Naive thymus-derived CD8-positive, alpha-beta T cell (primary cell): Measurements from ENCODE around the gene RBM19. TPM values are rescaled to one million over a fixed set of nuclear protein-coding genes. Genes with fewer than 3 reads are reported as not detected.

ENCODE experiments used
- ATAC-seq, 2 donors: fragments of 150-1000 bp; cut with Tn5 transposase in 1 of 2; sonication (Bioruptor Pico), chemical (Tn5 transposase) in 1 of 2; 1 replicate in 1 of 2; 2 replicates in 1 of 2; pipeline ENCODE4 v1.10.0; 2021; ENCODE audit warnings: mild to moderate bottlenecking in 2 of 2, moderate library complexity in 2 of 2
- POLR2A ChIA-PET: fragments of 350-600 bp; sonication (Branson Sonifier 250); formaldehyde crosslinking; loops from one replicate; lab custom pipeline; 2021; ENCODE audit warnings: antibody characterized with exemption; lab: Charles Lee
- DNase-seq, 10 donors: peaks; one replicate each; pipeline versions ENCODE4 v3.0.0 to v3.0.0-alpha.2; 2020 to 2022
- H3K27ac Mint-ChIP-seq, 10 donors: one replicate each; pipeline ENCODE4 v1.8.0; 2020 to 2022; ENCODE audit warnings: mild to moderate bottlenecking in 10 of 10, mixed read lengths in 10 of 10, moderate library complexity in 4 of 10, inconsistent platforms in 1 of 10
- H3K27me3 Mint-ChIP-seq, 5 donors: one replicate each; pipeline ENCODE4 v1.8.0; 2021 to 2022; ENCODE audit warnings: mixed read lengths in 5 of 5
- H3K36me3 Mint-ChIP-seq, 3 donors: one replicate each; pipeline ENCODE4 v1.8.0; 2020 to 2022; ENCODE audit warnings: mixed read lengths in 3 of 3, mild to moderate bottlenecking in 2 of 3, inconsistent platforms in 1 of 3
- H3K4me1 Mint-ChIP-seq, 4 donors: one replicate each; pipeline ENCODE4 v1.8.0; 2021 to 2022; ENCODE audit warnings: mixed read lengths in 4 of 4
- H3K4me3 Mint-ChIP-seq, 10 donors: one replicate each; pipeline ENCODE4 v1.8.0; 2020 to 2022; ENCODE audit warnings: mild to moderate bottlenecking in 10 of 10, mixed read lengths in 10 of 10, moderate library complexity in 6 of 10, inconsistent platforms in 1 of 10
- H3K9me3 Mint-ChIP-seq, 9 donors: one replicate each; pipeline ENCODE4 v1.8.0; 2020 to 2022; ENCODE audit warnings: mixed read lengths in 9 of 9, mild to moderate bottlenecking in 3 of 9, inconsistent platforms in 1 of 9, moderate library complexity in 1 of 9
- polyA plus RNA-seq, 3 donors: library from polyadenylated mRNA; unstranded; fragments of 300-500 nt; fragmentation: Illumina TruSeq; gene quantifications; one replicate each; pipeline ENCODE4 v1.2.3, GENCODE V29; 2021
- total RNA-seq, 8 experiments: library from RNA in 2 of 8; stranded (reverse) in 2 of 8; gene quantifications; one replicate each; pipeline ENCODE4 v1.2.3 and lab custom pipeline; 2021 to 2026

RBM19 gene
- total and polyA plus RNA-seq, 5 experiments from 2014 or later = 5.4 to 84.6 (median 15.4) TPM

GRCh38 chr12:113845900-113846674, 120.0 kb downstream of the RBM19 start:
- DNase-seq (no peak), ATAC-seq (no peak)
- H3K9me3 Mint-ChIP-seq = no peaks in the 10 kb centered on the region
- peaks cover 0 to 61% (median 16%) of the 10 kb centered on the region in 3 donors for H3K36me3 Mint-ChIP-seq
- H3K4me3 Mint-ChIP-seq = no peak overlapping the region
- H3K4me1 Mint-ChIP-seq = peaks cover 0 to 14% (median 6%) of the 10 kb centered on the region in 4 donors
- peak overlapping the region in 1 of 10 donors; percentile 65 for H3K27ac Mint-ChIP-seq
- POLR2A ChIA-PET = no interaction called here
- H3K27me3 Mint-ChIP-seq = no peaks in the 10 kb centered on the region

- peaks cover 0 to 64% (median 18%) of the 10 kb centered on the region in 3 donors for H3K36me3 Mint-ChIP-seq
- no peak overlapping the region for H3K4me3 Mint-ChIP-seq
- POLR2A ChIA-PET = no interaction called here
- H3K27ac Mint-ChIP-seq = peak overlapping the region in 1 of 10 donors; percentile 57
- H3K9me3 Mint-ChIP-seq = no peaks in the 10 kb centered on the region
- no peaks in the 10 kb centered on the region for H3K27me3 Mint-ChIP-seq
- ATAC-seq (no peak), DNase-seq (no peak)
- peaks cover 3 to 21% (median 19%) of the 10 kb centered on the region in 4 donors for H3K4me1 Mint-ChIP-seq
These were observed 121.5 kb downstream of the RBM19 start for GRCh38 chr12:113844495-113845210.

GRCh38 chr12:113842699-113843098, 123.4 kb downstream of the RBM19 start:
- DNase-seq (no peak), ATAC-seq (no peak)
- no peaks in the 10 kb centered on the region for H3K9me3 Mint-ChIP-seq
- H3K4me3 Mint-ChIP-seq = no peak overlapping the region
- H3K27me3 Mint-ChIP-seq = no peaks in the 10 kb centered on the region
- peaks cover 3 to 34% (median 22%) of the 10 kb centered on the region in 4 donors for H3K4me1 Mint-ChIP-seq
- POLR2A ChIA-PET = no interaction called here
- peak overlapping the region in 1 of 10 donors; percentile 50 for H3K27ac Mint-ChIP-seq
- H3K36me3 Mint-ChIP-seq = peaks cover 0 to 56% (median 18%) of the 10 kb centered on the region in 3 donors

- POLR2A ChIA-PET = no interaction called here
- Mint-ChIP-seq H3K4me1 (peaks cover 3 to 34% (median 23%) of the 10 kb centered on the region in 4 donors), H3K9me3 (no peaks in the 10 kb centered on the region), H3K27ac (no peak overlapping the region), H3K27me3 (no peaks in the 10 kb centered on the region), H3K4me3 (no peak overlapping the region), H3K36me3 (peaks cover 0 to 54% (median 18%) of the 10 kb centered on the region in 3 donors)
- ATAC-seq (no peak), DNase-seq (no peak)
These were observed 124.3 kb downstream of the RBM19 start for GRCh38 chr12:113841786-113842185.

GRCh38 chr12:113840401-113841042, 125.6 kb downstream of the RBM19 start:
- POLR2A ChIA-PET = no interaction called here
- Mint-ChIP-seq H3K4me3 (no peak overlapping the region), H3K27ac (peak overlapping the region in 2 of 10 donors; percentile 5 to 67), H3K36me3 (peaks cover 0 to 48% (median 18%) of the 10 kb centered on the region in 3 donors), H3K9me3 (no peaks in the 10 kb centered on the region), H3K27me3 (no peaks in the 10 kb centered on the region), H3K4me1 (peaks cover 3 to 34% (median 23%) of the 10 kb centered on the region in 4 donors)
- ATAC-seq (no peak), DNase-seq (no peak)

GRCh38 chr12:113838896-113839295, 127.2 kb downstream of the RBM19 start:
- POLR2A ChIA-PET = no interaction called here
- Mint-ChIP-seq H3K27ac (peak overlapping the region in 4 of 10 donors; percentile 40 to 92 (median 77)), H3K36me3 (peaks cover 0 to 36% (median 17%) of the 10 kb centered on the region in 3 donors), H3K9me3 (no peaks in the 10 kb centered on the region), H3K4me3 (no peak overlapping the region), H3K4me1 (peaks cover 3 to 33% (median 22%) of the 10 kb centered on the region in 4 donors), H3K27me3 (no peaks in the 10 kb centered on the region)
- DNase-seq = no peak
- ATAC-seq = no peak

GRCh38 chr12:113837528-113838296, 128.4 kb downstream of the RBM19 start:
- H3K4me1 Mint-ChIP-seq = peaks cover 3 to 32% (median 21%) of the 10 kb centered on the region in 4 donors
- peaks cover 0 to 33% (median 7%) of the 10 kb centered on the region in 3 donors for H3K36me3 Mint-ChIP-seq
- DNase-seq = no peak
- no peaks in the 10 kb centered on the region for H3K27me3 Mint-ChIP-seq
- H3K4me3 Mint-ChIP-seq = no peak overlapping the region
- ATAC-seq = no peak
- peak overlapping the region in 3 of 10 donors; percentile 29 to 51 (median 47) for H3K27ac Mint-ChIP-seq
- POLR2A ChIA-PET = no interaction called here
- H3K9me3 Mint-ChIP-seq = no peaks in the 10 kb centered on the region

- peaks cover 0 to 31% (median 2%) of the 10 kb centered on the region in 3 donors for H3K36me3 Mint-ChIP-seq
- POLR2A ChIA-PET = no interaction called here
- H3K9me3 Mint-ChIP-seq = no peaks in the 10 kb centered on the region
- no peaks in the 10 kb centered on the region for H3K27me3 Mint-ChIP-seq
- DNase-seq = no peak
- H3K27ac Mint-ChIP-seq = peak overlapping the region in 4 of 10 donors; percentile 24 to 77 (median 40)
- no peak for ATAC-seq
- peaks cover 3 to 29% (median 15%) of the 10 kb centered on the region in 4 donors for H3K4me1 Mint-ChIP-seq
- no peak overlapping the region for H3K4me3 Mint-ChIP-seq
These were observed 129.0 kb downstream of the RBM19 start for GRCh38 chr12:113837084-113837483.

- Mint-ChIP-seq H3K27me3 (no peaks in the 10 kb centered on the region), H3K9me3 (no peaks in the 10 kb centered on the region), H3K27ac (no peak overlapping the region), H3K4me1 (peaks cover 3 to 26% (median 16%) of the 10 kb centered on the region in 4 donors), H3K36me3 (peaks cover 0 to 33% (median 2%) of the 10 kb centered on the region in 3 donors), H3K4me3 (no peak overlapping the region)
- no peak for DNase-seq
- no peak for ATAC-seq
- POLR2A ChIA-PET = no interaction called here
These were observed 130.2 kb downstream of the RBM19 start for GRCh38 chr12:113835896-113836295.

GRCh38 chr12:113835433-113835832, 130.7 kb downstream of the RBM19 start:
- peak overlapping the region in 1 of 10 donors; percentile 51 for H3K4me3 Mint-ChIP-seq

GRCh38 chr12:113833422-113833821, 132.7 kb downstream of the RBM19 start:
- POLR2A ChIA-PET = no interaction called here
- ATAC-seq (no peak), DNase-seq (no peak)
- no peaks in the 10 kb centered on the region for H3K27me3 Mint-ChIP-seq
- no peak overlapping the region for H3K4me3 Mint-ChIP-seq
- H3K4me1 Mint-ChIP-seq = peaks cover 0 to 6% (median 2%) of the 10 kb centered on the region in 4 donors
- peaks cover 0 to 28% (median 0%) of the 10 kb centered on the region in 3 donors for H3K36me3 Mint-ChIP-seq
- H3K9me3 Mint-ChIP-seq = no peaks in the 10 kb centered on the region
- peak overlapping the region in 3 of 10 donors; percentile 20 to 80 (median 22) for H3K27ac Mint-ChIP-seq

More at GRCh38 chr12:113835433-113835832, 130.7 kb downstream of the RBM19 start:
- no peaks in the 10 kb centered on the region for H3K9me3 Mint-ChIP-seq
- H3K36me3 Mint-ChIP-seq = peaks cover 0 to 31% (median 2%) of the 10 kb centered on the region in 3 donors
- POLR2A ChIA-PET = no interaction called here
- no peak overlapping the region for H3K27ac Mint-ChIP-seq
- no peaks in the 10 kb centered on the region for H3K27me3 Mint-ChIP-seq
- ATAC-seq (no peak), DNase-seq (no peak)
- peaks cover 3 to 22% (median 12%) of the 10 kb centered on the region in 4 donors for H3K4me1 Mint-ChIP-seq

- POLR2A ChIA-PET = no interaction called here
- H3K36me3 Mint-ChIP-seq = peaks cover 0 to 17% (median 0%) of the 10 kb centered on the region in 3 donors
- H3K9me3 Mint-ChIP-seq = no peaks in the 10 kb centered on the region
- peak overlapping the region in 1 of 10 donors; percentile 36 for H3K27ac Mint-ChIP-seq
- H3K27me3 Mint-ChIP-seq = no peaks in the 10 kb centered on the region
- H3K4me3 Mint-ChIP-seq = no peak overlapping the region
- H3K4me1 Mint-ChIP-seq = peaks cover 0 to 4% (median 0%) of the 10 kb centered on the region in 4 donors
- no peak for DNase-seq
- no peak for ATAC-seq
These were observed 134.6 kb downstream of the RBM19 start for GRCh38 chr12:113831476-113831875.
